MM.1S (cell line): ENCODE results near the gene CRY1.

ENCODE experiments used
- DNase-seq: peaks from one replicate; pipeline ENCODE4 v3.0.0-alpha.2; 2015
- H2AFZ ChIP-seq: fragments of 300-600 bp; sonication (generic); 2 replicates; pipeline ENCODE4 v1.6.0; 2016; ENCODE audit warnings: antibody characterized with exemption, low read length
- H3F3A ChIP-seq: fragments of 300-600 bp; sonication (generic); 2 replicates; pipeline ENCODE4 v1.6.1; 2016; ENCODE audit warnings: mild to moderate bottlenecking, antibody characterized with exemption, low read length, moderate library complexity, mixed read lengths; ENCODE audit not compliant: insufficient read depth
- H3K27ac ChIP-seq: fragments of 300-600 bp; sonication (generic); 2 replicates; pipeline ENCODE4 v1.5.1; 2016; ENCODE audit warnings: mild to moderate bottlenecking, low read length
- H3K27me3 ChIP-seq: fragments of 300-600 bp; sonication (generic); replicated peaks from 2 replicates; pipeline ENCODE4 v1.6.0; 2016; ENCODE audit warnings: low read length; ENCODE audit not compliant: insufficient read depth
- H3K36me3 ChIP-seq: fragments of 300-600 bp; sonication (generic); replicated peaks from 2 replicates; pipeline ENCODE4 v1.6.1; 2016; ENCODE audit warnings: mild to moderate bottlenecking, low read length, mixed read lengths; ENCODE audit not compliant: insufficient read depth
- H3K4me1 ChIP-seq: fragments of 300-600 bp; sonication (generic); 2 replicates; pipeline ENCODE4 v1.6.1; 2016; ENCODE audit warnings: low read length, mixed read lengths
- H3K4me2 ChIP-seq: fragments of 300-600 bp; sonication (generic); 2 replicates; pipeline ENCODE4 v1.6.0; 2016; ENCODE audit warnings: low read depth, low read length
- H3K4me3 ChIP-seq: fragments of 300-600 bp; sonication (generic); 2 replicates; pipeline ENCODE4 v1.5.1; 2016; ENCODE audit warnings: low read length, mixed read lengths
- H3K79me2 ChIP-seq: fragments of 300-600 bp; sonication (generic); 2 replicates; pipeline ENCODE4 v1.6.1; 2016; ENCODE audit warnings: mixed run types, low read length, mixed read lengths
- H3K9ac ChIP-seq: fragments of 300-600 bp; sonication (generic); 2 replicates; pipeline ENCODE4 v1.6.1; 2016; ENCODE audit warnings: low read length, mixed read lengths
- H3K9me2 ChIP-seq: fragments of 300-600 bp; sonication (generic); replicated peaks from 2 replicates; pipeline ENCODE4 v1.6.1; 2016; ENCODE audit warnings: mild to moderate bottlenecking, low read length, mixed read lengths; ENCODE audit not compliant: insufficient read depth
- H3K9me3 ChIP-seq: fragments of 300-600 bp; sonication (generic); replicated peaks from 2 replicates; pipeline ENCODE4 v1.6.1; 2016; ENCODE audit warnings: mild to moderate bottlenecking, low read length, mixed read lengths; ENCODE audit not compliant: insufficient read depth
- H4K20me1 ChIP-seq: fragments of 300-600 bp; sonication (generic); 2 replicates; pipeline ENCODE4 v1.6.1; 2016; ENCODE audit warnings: mild to moderate bottlenecking, low read length, moderate library complexity, mixed read lengths; ENCODE audit not compliant: insufficient read depth
- CTCF ChIP-seq: fragments of 300-600 bp; sonication (generic); IDR thresholded peaks from 2 replicates; pipeline ENCODE4 v1.5.1; 2016; ENCODE audit warnings: antibody characterized with exemption, low read length, mixed read lengths
- EZH2 ChIP-seq: fragments of 300-600 bp; sonication (generic); optimal IDR thresholded peaks from 2 replicates; pipeline ENCODE3; 2017; ENCODE audit warnings: low read depth, mild to moderate bottlenecking, antibody characterized with exemption, low read length, mixed read lengths
- EZH2phosphoT487 ChIP-seq: fragments of 300-600 bp; sonication (generic); IDR thresholded peaks from 2 replicates; pipeline ENCODE4 v1.6.1; 2018; ENCODE audit warnings: antibody characterized with exemption, low read length

CRY1 gene

GRCh38 chr12:107092669-107093416, 506 bp downstream of the CRY1 start:
- no peaks in the 10 kb centered on the region for H3K9me3 ChIP-seq
- H3F3A ChIP-seq: peaks cover 13% of the 10 kb centered on the region
- H3K27ac ChIP-seq: peak overlapping the region; percentile 81
- H2AFZ ChIP-seq: peak overlapping the region; percentile 93
- DNase-seq: peak; percentile 47
- no peaks in the 10 kb centered on the region for H4K20me1 ChIP-seq
- peak overlapping the region; percentile 77 for H3K9ac ChIP-seq
- H3K36me3 ChIP-seq: no peaks in the 10 kb centered on the region
- peaks cover 17% of the 10 kb centered on the region for H3K4me1 ChIP-seq
- H3K9me2 ChIP-seq: no peaks in the 10 kb centered on the region
- peaks cover 14% of the 10 kb centered on the region; the same call in 1 of the 2 replicates for H3K79me2 ChIP-seq
- peak overlapping the region; percentile 78 for H3K4me3 ChIP-seq
- TF ChIP-seq EZH2phosphoT487 (no peak), EZH2 (no peak), CTCF (no peak)
- H3K27me3 ChIP-seq: no peaks in the 10 kb centered on the region
- H3K4me2 ChIP-seq: peak overlapping the region; percentile 81

- H3K27me3 ChIP-seq: no peaks in the 10 kb centered on the region
- peak; percentile 76 for TF ChIP-seq CTCF
- TF ChIP-seq EZH2: no peak
- H3F3A ChIP-seq: peaks cover 13% of the 10 kb centered on the region
- no peaks in the 10 kb centered on the region for H3K9me3 ChIP-seq
- DNase-seq: peak; percentile 88
- H3K9ac ChIP-seq: peak overlapping the region; percentile 77; the same call in 1 of the 2 replicates
- peak overlapping the region; percentile 93 for H2AFZ ChIP-seq
- H3K36me3 ChIP-seq: no peaks in the 10 kb centered on the region
- H3K79me2 ChIP-seq: peaks cover 14% of the 10 kb centered on the region; the same call in 1 of the 2 replicates
- H3K4me2 ChIP-seq: peak overlapping the region; percentile 81
- no peaks in the 10 kb centered on the region for H4K20me1 ChIP-seq
- peak overlapping the region; percentile 24; the same call in 1 of the 2 replicates for H3K27ac ChIP-seq
- H3K4me3 ChIP-seq: peak overlapping the region; percentile 78
- H3K4me1 ChIP-seq: peaks cover 17% of the 10 kb centered on the region
- no peaks in the 10 kb centered on the region for H3K9me2 ChIP-seq
These were observed 1.2 kb downstream of the CRY1 start for GRCh38 chr12:107091989-107092641.

GRCh38 chr12:107091381-107091780, 2.0 kb downstream of the CRY1 start:
- Histone ChIP-seq H3K4me2 (peak overlapping the region; percentile 81; the same call in 1 of the 2 replicates), H2AFZ (no peak overlapping the region)

More at GRCh38 chr12:107091381-107091780, 2.0 kb downstream of the CRY1 start:
- TF ChIP-seq EZH2: no peak
- no peak for TF ChIP-seq EZH2phosphoT487
- TF ChIP-seq CTCF: no peak
- peaks cover 13% of the 10 kb centered on the region for H3F3A ChIP-seq
- H3K9me3 ChIP-seq: no peaks in the 10 kb centered on the region
- no peak overlapping the region for H3K4me3 ChIP-seq
- no peaks in the 10 kb centered on the region for H4K20me1 ChIP-seq
- peaks cover 17% of the 10 kb centered on the region for H3K4me1 ChIP-seq
- no peak overlapping the region for H3K27ac ChIP-seq
- H3K9me2 ChIP-seq: no peaks in the 10 kb centered on the region
- no peak for DNase-seq
- H3K36me3 ChIP-seq: no peaks in the 10 kb centered on the region
- H3K9ac ChIP-seq: no peak overlapping the region
- no peaks in the 10 kb centered on the region for H3K27me3 ChIP-seq
- peaks cover 14% of the 10 kb centered on the region for H3K79me2 ChIP-seq
